Left hindlimb (tissue), 1 donor: ENCODE data around the gene CNTN5.
"Not testable (repeated sequence)": the region's sequence is repeated elsewhere in the genome, so short reads cannot be mapped to it uniquely, and the experiment has no call there.

ENCODE experiments used
- DNase-seq: peaks from one replicate; pipeline ENCODE4 v3.0.0-alpha.2; 2018

Gene CNTN5

GRCh38 chr11:99803501-99803900 lies 782.8 kb downstream of the CNTN5 start:
- no peak for DNase-seq

- DNase-seq: no peak
Observed at GRCh38 chr11:99812516-99812915, 791.8 kb downstream of the CNTN5 start.

GRCh38 chr11:99814021-99814420 lies 793.3 kb downstream of the CNTN5 start:
- DNase-seq: no peak

- DNase-seq: no peak
Observed at GRCh38 chr11:99814738-99815137, 794.0 kb downstream of the CNTN5 start.

- DNase-seq: no peak
Observed at GRCh38 chr11:99818991-99819390, 798.2 kb downstream of the CNTN5 start.

- DNase-seq: no peak
Observed at GRCh38 chr11:99822846-99823565, 802.3 kb downstream of the CNTN5 start.

- not testable (repeated sequence) for DNase-seq
Observed at GRCh38 chr11:99836739-99837138, 816.0 kb downstream of the CNTN5 start.

GRCh38 chr11:99841885-99842284 lies 821.1 kb downstream of the CNTN5 start:
- DNase-seq: no peak

- no peak for DNase-seq
Observed at GRCh38 chr11:99865951-99866350, 845.2 kb downstream of the CNTN5 start.

GRCh38 chr11:99881610-99882009 lies 860.9 kb downstream of the CNTN5 start:
- no peak for DNase-seq

GRCh38 chr11:99884750-99885149 lies 864.0 kb downstream of the CNTN5 start:
- no peak for DNase-seq

GRCh38 chr11:99887481-99887880 lies 866.7 kb downstream of the CNTN5 start:
- no peak for DNase-seq

- no peak for DNase-seq
Observed at GRCh38 chr11:99893811-99894210, 873.1 kb downstream of the CNTN5 start.

GRCh38 chr11:99901175-99901574 lies 880.4 kb downstream of the CNTN5 start:
- no peak for DNase-seq

GRCh38 chr11:99911116-99911515 lies 890.4 kb downstream of the CNTN5 start:
- DNase-seq: no peak

GRCh38 chr11:99916078-99916477 lies 895.3 kb downstream of the CNTN5 start:
- DNase-seq: no peak

- DNase-seq: no peak
Observed at GRCh38 chr11:99918761-99919160, 898.0 kb downstream of the CNTN5 start.

GRCh38 chr11:99920956-99921355 lies 900.2 kb downstream of the CNTN5 start:
- DNase-seq: no peak

GRCh38 chr11:99925968-99926367 lies 905.2 kb downstream of the CNTN5 start:
- DNase-seq: no peak

GRCh38 chr11:99932684-99933083 lies 911.9 kb downstream of the CNTN5 start:
- DNase-seq: no peak

- DNase-seq: no peak
Observed at GRCh38 chr11:99934008-99934407, 913.3 kb downstream of the CNTN5 start.

GRCh38 chr11:99937330-99937729 lies 916.6 kb downstream of the CNTN5 start:
- DNase-seq: no peak

- no peak for DNase-seq
Observed at GRCh38 chr11:99952816-99953215, 932.1 kb downstream of the CNTN5 start.

- no peak for DNase-seq
Observed at GRCh38 chr11:99960536-99960935, 939.8 kb downstream of the CNTN5 start.

GRCh38 chr11:99968336-99968735 lies 947.6 kb downstream of the CNTN5 start:
- no peak for DNase-seq
